HAP-1 (cell line): Measurements from ENCODE around the gene PTPN5.
"Not testable (repeated sequence)": the region's sequence is repeated elsewhere in the genome, so short reads cannot be mapped to it uniquely, and the experiment has no call there.

ENCODE experiments used
- DNase-seq, 2 experiments: peaks; one replicate each; pipeline ENCODE4 v3.0.0-alpha.2; 2016 to 2020; ENCODE audit warnings: low spot score in 2 of 2
- H3K27me3 ChIP-seq: fragments of 250-450 bp; sonication (Bioruptor Pico); 2 replicates; pipeline ENCODE4 v1.5.1; 2020; ENCODE audit warnings: low read depth, mild to moderate bottlenecking, moderate library complexity
- H3K36me3 ChIP-seq: fragments of 250-450 bp; sonication (Bioruptor Pico); replicated peaks from 2 replicates; pipeline ENCODE4 v1.5.1; 2020; ENCODE audit warnings: mild to moderate bottlenecking
- H3K4me1 ChIP-seq: fragments of 250-450 bp; sonication (Bioruptor Pico); 2 replicates; pipeline ENCODE4 v1.5.1; 2020; ENCODE audit warnings: mild to moderate bottlenecking
- H3K4me3 ChIP-seq: fragments of 250-450 bp; sonication (Bioruptor Pico); 2 replicates; pipeline ENCODE4 v1.5.1; 2020; ENCODE audit warnings: mild to moderate bottlenecking, moderate library complexity
- H3K9me3 ChIP-seq: fragments of 250-450 bp; sonication (Bioruptor Pico); 2 replicates; pipeline ENCODE4 v1.5.1; 2020; ENCODE audit warnings: mild to moderate bottlenecking, moderate library complexity
- in situ Hi-C: fragments of 300-500 bp; cut with MboI; formaldehyde crosslinking; loops from 3 replicates; pipeline ENCODE4 v1.14.3; 2020; ENCODE audit warnings: low sequenced_read_pairs, inconsistent platforms, mixed read lengths

PTPN5 gene

DNA sequence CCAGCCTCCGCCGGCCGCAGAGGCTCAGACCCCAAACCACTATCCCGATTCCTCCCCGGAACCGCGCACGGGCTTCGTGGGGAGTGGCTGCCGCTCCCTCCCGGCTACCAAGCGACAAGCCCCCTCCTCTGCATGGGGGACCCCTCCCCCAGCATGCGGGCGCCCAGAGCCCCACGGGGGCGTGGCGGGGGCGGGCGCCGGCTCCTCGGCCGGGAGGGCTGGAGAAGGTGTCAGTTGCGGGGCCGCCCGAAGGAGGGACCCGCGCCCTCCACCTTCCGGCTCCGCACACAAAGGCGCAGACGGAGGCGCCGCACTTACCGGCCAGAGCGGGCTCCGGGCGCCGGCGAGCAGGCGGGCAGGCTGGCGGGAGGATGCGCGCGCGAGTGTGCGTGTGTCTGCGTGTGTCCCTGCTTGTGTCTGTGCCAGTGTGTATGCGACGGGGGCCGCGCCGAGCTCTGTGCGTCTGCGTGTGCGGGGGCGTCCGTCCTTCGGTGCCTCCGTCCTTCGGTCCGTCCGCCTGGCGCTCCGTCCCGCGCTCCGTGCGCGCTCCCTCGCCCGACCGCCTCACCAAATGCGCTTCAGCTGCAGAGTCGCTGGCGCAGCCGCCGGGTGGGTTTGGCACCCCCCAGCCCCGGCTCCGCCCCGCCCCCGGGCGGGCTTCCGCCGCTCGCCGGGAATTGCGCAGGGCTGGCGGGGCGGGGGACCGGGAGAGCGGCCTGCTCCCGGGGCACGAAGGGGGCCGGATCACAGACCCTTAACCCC, at the start of gene PTPN5:
PTPN5 (minus strand) TSS at position 592 of the 762 bp plus-strand sequence. CDS start 19,840 bp downstream, outside the sequence.
- H3K4me3 ChIP-seq, result peak within 1 kb of the TSS; percentile 11
- in situ Hi-C loops, result no loop called here
- H3K9me3 ChIP-seq, result no peaks in the 10 kb centered on the region
- no peak for DNase-seq
- peaks cover 44% of the 10 kb centered on the region for H3K27me3 ChIP-seq
- H3K4me1 ChIP-seq, result no peaks in the 10 kb centered on the region
- no peaks in the 10 kb centered on the region for H3K36me3 ChIP-seq

DNA sequence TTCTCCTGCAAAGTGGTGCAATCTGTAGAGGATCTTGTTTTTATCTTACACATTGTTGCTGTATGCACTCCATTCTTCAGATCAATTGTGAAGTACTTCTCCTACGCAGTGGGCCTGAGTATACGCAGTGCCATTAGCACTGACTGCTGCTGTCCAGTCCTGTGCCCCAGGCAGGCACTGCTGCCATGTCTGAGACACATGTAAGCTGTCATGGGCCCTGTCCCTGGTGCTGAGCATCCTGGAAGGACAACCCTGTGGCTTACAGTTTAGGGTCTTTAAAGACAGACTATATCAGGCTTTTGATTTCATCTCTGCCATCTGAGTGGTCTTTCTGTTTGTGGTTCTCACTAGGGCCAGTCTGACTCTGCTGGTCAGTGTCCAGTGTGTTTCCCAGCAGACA, 44.8 kb upstream of the PTPN5 start:
- in situ Hi-C loops, result no loop called here
- no peak for DNase-seq
- no peaks in the 10 kb centered on the region for H3K9me3 ChIP-seq

DNA sequence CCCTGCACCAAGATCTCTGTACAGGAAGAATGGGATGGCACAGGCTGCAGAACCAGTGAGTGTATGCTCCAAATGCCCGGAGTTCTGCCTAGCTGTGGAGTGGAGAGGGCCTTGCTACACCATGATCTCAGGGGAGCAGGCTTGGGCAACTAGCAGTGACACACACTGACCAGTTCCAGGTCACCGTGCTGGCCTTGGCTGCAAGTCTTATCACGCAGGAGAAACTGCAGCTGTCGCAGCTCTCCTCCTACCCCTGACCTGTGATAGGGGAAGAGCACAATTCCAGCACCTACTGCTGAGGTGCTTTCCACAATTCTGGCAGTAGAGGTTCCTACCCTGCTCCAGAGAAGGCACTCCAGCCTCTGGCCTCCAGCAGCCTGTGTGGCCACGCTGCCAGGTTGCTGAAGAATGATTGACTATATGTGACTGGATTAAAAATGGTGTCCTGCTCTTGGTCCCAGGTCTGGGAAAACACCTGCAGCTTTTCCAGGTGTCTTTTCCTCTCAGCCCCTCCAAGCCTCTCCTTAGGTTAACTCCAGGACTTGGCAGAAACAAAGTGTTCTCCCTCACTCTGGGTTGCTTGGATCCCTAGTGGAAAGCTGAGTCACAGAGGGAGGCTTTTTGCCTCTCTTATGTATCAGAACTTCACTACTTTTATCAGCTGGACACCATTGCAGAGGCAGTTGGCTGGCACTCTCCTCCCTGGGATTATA, 43.3 kb upstream of the PTPN5 start:
- no peaks in the 10 kb centered on the region for H3K4me1 ChIP-seq
- no peak overlapping the region for H3K4me3 ChIP-seq
- H3K9me3 ChIP-seq, result no peaks in the 10 kb centered on the region
- in situ Hi-C loops, result no loop called here
- no peaks in the 10 kb centered on the region for H3K27me3 ChIP-seq
- DNase-seq, result no peak
- H3K36me3 ChIP-seq, result no peaks in the 10 kb centered on the region

More for the DNA sequence above, 44.8 kb upstream of the PTPN5 start:
- Histone ChIP-seq H3K4me3 (no peak overlapping the region), H3K27me3 (no peaks in the 10 kb centered on the region), H3K4me1 (no peaks in the 10 kb centered on the region), H3K36me3 (no peaks in the 10 kb centered on the region)

DNA sequence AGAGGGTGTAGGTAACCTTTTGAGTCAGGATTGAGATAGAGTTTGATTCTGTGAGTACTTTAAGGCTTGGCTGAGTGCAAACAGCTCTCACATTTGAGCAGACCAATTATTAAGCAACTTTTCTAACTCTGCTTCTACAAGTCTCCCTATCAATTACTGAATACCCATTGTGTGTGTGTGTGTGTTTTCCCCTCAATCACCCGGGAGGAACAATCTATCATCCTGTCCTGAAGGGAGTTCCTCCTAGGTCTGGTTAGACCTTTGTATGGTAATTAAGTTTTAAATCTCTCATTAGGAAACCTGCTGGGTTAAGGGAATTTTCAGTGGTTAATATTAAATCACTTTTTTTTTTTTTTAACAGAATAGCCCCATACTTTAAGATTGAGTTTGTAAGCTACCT, 28.6 kb upstream of the PTPN5 start:
- H3K4me3 ChIP-seq, H3K4me1 ChIP-seq, H3K36me3 ChIP-seq, in situ Hi-C loops, DNase-seq, H3K9me3 ChIP-seq, H3K27me3 ChIP-seq: not testable (repeated sequence)

DNA sequence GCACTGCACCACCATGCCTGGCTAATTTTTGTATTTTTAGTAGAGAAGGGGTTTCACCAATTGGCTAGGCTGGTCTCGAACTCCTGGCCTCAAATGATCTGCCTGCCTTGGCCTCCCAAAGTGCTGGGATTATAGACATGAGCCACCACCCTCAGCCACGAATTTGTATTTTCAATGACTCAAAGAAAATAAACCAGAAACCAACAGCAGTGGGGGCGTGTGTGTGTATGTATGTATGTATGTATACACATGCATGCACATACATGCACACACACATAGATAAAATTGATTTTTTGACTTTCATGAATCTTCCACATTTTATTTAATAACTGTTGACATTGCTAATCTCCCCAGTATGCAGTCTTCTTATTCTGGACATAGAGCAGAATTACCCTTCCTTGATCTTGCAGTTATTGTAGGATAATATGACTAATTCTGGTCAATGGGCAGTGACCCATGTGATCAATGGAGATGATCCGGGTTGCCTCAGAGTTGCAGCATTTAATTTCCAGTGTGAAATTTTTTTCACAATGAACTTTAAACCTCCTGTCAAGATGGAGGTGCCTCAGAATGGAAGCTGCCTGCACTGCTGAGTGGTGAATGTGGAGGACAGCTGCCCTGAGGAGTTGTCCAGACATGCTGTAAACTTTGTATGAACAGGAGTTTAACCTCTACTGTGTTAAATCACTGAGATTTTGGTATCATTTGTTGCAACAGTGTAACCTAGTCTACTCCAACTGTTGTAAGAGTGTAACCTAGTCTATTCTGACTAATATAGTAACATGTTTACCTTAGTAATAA, 12.8 kb upstream of the PTPN5 start:
- in situ Hi-C loops, result no loop called here
- H3K4me1 ChIP-seq, result no peaks in the 10 kb centered on the region
- H3K4me3 ChIP-seq, result no peak overlapping the region
- DNase-seq, result no peak
- peaks cover 7% of the 10 kb centered on the region; the same call in 1 of the 2 replicates for H3K27me3 ChIP-seq
- no peaks in the 10 kb centered on the region for H3K9me3 ChIP-seq
- no peaks in the 10 kb centered on the region for H3K36me3 ChIP-seq

DNA sequence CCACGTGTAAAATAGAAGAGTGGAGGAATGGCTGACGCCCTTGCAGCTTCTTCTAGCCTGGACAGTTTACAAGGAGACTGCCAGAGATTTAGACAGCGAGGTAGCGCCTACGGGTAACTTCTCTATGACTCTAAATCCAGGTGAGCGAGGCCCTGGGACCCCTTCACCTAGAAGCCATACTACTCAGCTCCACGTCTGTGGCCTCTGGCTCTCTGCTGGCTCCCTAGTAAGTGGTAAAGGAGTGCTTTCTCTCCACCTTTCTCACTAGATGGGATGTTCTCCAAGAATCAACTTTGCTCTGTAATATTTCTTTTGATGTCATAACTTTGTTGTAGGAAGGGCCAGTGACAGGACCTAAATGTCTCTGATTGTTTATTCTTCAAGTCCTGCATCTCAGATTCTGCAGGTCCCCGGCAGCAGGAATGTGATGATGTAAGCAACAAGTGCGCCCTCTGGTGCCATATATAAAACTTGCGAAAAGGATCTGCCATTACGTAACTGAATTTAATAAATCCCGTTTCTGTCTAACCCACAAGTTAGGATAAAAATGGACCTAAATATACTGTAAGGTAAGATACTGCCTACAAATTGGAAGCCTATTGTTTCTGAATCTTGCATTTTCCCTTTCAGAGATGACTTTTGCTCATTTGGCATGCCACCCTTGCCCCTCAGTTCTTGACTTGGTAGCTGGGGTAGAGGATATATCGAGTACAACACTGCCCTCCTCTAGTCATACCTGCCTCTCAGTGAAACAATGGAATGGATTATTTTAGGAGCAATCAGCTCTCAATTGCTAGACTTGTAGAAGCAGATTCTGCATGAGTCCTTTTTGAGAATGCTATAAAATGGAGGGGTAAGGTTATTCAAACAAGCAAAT, 11.0 kb upstream of the PTPN5 start:
- in situ Hi-C loops, result no loop called here
- Histone ChIP-seq H3K27me3 (peaks cover 3% of the 10 kb centered on the region; the same call in 1 of the 2 replicates), H3K9me3 (no peaks in the 10 kb centered on the region), H3K4me1 (no peaks in the 10 kb centered on the region), H3K4me3 (no peak overlapping the region), H3K36me3 (no peaks in the 10 kb centered on the region)
- DNase-seq, result peak; percentile 65 to 72

DNA sequence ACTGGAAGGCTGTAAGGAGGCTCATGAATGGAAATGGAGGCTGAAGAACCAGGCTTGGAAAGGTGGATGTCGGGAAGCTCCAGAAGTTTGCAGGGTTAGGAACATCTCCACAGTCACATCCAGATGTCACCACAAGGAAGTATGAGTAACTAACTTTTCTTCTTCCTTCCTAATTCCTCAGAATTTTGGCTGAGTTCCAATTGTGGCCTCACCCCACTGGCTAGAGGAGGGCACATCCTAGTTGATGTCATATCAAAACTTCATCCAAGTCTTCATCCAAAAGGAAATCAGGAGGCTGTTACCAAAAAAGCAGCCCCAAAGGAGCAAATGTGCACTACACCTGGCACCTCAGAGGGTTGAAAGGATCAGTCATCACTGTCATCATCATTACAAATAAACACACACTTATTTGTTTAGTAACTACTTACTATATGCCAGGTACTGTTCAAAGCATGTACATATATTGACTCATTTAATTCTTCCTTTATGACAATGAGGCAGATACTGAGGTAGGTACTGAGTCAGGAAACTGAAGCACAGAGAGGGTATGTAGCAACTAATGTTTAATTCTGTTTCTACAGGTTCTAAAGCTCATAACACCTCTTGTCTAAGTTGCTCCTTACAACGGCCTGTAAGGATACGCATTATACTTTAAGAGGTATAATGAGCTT, 7.3 kb upstream of the PTPN5 start:
- Histone ChIP-seq H3K9me3 (no peaks in the 10 kb centered on the region), H3K27me3 (peaks cover 2% of the 10 kb centered on the region; the same call in 1 of the 2 replicates), H3K4me3 (no peak overlapping the region), H3K4me1 (no peaks in the 10 kb centered on the region), H3K36me3 (no peaks in the 10 kb centered on the region)
- no peak for DNase-seq
- in situ Hi-C loops, result no loop called here

DNA sequence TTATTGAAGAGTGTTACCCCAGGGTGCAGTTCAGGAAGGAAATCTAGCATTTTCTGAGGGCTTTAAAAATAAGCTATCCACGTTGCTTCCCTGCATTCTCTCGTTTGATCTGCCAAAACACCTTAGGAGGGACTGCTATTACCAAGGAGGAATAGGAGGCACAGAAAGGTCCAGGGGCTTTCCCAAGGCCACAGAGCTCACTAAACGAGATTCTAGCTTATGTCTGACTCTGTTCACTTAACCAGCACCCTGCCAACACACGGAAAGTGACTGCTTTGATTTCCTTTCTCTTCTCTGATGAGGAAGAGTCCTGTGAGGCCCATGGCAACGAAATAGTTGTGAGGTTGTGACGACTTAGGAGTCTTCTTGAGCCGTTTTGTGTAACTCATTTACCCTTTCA, 3.4 kb upstream of the PTPN5 start:
- Histone ChIP-seq H3K4me3 (no peak overlapping the region), H3K36me3 (no peaks in the 10 kb centered on the region), H3K4me1 (no peaks in the 10 kb centered on the region), H3K27me3 (peaks cover 30% of the 10 kb centered on the region), H3K9me3 (no peaks in the 10 kb centered on the region)
- in situ Hi-C loops, result no loop called here
- no peak for DNase-seq

DNA sequence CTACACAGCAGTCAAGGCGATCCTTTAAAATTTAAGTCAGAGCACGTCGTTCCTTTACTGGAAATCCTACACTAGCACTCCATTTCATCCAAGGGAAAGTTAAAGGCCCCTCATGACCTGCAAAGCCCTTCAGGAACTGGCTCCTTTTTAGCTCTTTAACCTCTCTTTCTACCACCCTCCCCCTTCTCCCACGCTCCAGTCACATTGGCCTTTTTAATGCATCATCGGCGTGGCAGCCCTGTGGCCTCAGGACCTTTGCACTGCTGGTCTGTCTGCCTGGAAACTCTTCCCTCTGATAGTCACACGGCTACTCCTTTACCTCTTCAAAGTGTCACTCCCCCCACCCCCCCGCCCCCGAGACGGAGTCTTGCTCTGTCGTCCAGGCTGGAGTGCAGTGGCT, 1.2 kb upstream of the PTPN5 start:
- in situ Hi-C loops, result no loop called here
- Histone ChIP-seq H3K4me1 (no peaks in the 10 kb centered on the region), H3K9me3 (no peaks in the 10 kb centered on the region), H3K27me3 (peaks cover 38% of the 10 kb centered on the region), H3K4me3 (no peak overlapping the region), H3K36me3 (no peaks in the 10 kb centered on the region)
- DNase-seq, result no peak

DNA sequence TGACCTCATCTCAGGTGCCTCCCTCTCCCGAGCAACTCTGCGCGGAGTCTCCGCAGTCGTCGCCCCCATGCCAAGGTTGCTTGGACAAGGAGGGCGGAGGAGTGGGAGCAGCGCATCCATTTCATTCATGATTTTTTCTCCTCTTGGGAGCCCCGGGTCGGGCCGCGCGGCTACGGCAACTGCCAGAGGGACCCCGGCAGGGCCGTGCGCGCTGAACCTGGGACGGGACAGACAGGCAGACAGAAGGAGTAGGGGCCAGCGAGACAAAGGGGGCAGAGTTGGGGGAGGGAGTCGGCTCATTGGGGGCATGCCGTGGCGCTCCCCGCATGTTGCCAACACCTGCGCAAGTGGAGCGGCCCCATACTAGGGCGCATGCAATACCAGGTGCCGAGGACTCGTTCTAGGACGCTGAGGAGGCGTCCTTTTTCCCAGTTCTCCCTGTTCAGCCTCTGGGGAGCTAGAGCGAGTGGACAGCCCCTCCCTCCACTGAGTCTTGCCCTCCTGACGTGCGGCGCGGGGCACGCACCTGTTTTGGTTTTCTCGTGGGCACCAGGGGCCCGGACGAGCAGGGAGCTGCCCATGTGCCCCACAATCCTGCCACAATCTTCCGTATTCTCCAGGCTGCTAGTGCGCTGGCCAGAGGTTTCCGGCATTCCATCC, 501 bp upstream of the PTPN5 start:
- H3K4me3 ChIP-seq, result peak overlapping the region; percentile 9; the same call in 1 of the 2 replicates
- no peaks in the 10 kb centered on the region for H3K36me3 ChIP-seq
- H3K27me3 ChIP-seq, result peaks cover 38% of the 10 kb centered on the region
- DNase-seq, result no peak
- no peaks in the 10 kb centered on the region for H3K9me3 ChIP-seq
- in situ Hi-C loops, result no loop called here
- H3K4me1 ChIP-seq, result no peaks in the 10 kb centered on the region

DNA sequence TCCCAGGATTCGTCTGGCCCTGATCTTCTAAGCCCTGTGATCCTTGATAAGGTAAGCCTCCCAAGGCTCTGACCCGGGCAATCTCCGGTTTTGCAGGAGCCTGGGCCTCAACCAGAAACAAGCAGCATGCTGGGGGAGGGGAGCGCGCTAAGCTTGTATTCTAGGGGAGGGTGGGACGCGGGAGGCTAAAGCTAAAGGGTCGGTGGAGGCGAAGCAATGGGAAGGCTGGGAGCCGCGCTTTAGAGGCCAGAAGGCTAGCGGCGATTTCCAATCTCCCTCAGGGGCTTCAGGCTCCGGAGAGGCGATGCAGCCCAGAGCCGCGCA, 753 bp downstream of the PTPN5 start:
- no peak for DNase-seq
- in situ Hi-C loops, result no loop called here
- Histone ChIP-seq H3K4me1 (no peaks in the 10 kb centered on the region), H3K4me3 (peak overlapping the region; percentile 11; the same call in 1 of the 2 replicates), H3K27me3 (peaks cover 44% of the 10 kb centered on the region), H3K9me3 (no peaks in the 10 kb centered on the region), H3K36me3 (no peaks in the 10 kb centered on the region)

DNA sequence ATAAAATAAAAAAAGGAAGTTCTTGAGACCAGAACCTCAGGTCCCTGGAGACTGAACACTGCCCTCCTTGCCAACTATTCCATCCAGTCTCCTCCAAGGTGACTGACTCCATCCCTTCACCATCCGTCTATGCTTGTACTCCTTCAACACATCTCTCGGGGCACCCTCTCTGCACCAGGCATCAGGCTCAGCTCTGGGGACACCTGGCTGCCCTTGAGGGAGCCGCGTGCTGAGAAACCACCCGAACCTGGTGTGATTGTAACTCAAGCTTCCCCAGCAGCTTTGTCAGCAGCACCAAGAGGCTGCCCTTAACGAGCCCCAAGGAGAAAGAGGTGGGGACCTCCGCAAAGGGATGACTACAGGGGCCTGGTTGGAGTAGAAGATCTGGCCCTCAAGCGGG, 1.7 kb downstream of the PTPN5 start:
- no peak overlapping the region for H3K4me3 ChIP-seq
- DNase-seq, result no peak
- no peaks in the 10 kb centered on the region for H3K9me3 ChIP-seq
- peaks cover 44% of the 10 kb centered on the region for H3K27me3 ChIP-seq
- in situ Hi-C loops, result no loop called here
- H3K4me1 ChIP-seq, result no peaks in the 10 kb centered on the region
- H3K36me3 ChIP-seq, result no peaks in the 10 kb centered on the region
